GM23338 (cell line): Measurements from ENCODE around the gene CD6. TPM values are rescaled to one million over a fixed set of nuclear protein-coding genes. Genes with fewer than 3 reads are reported as not detected.

Experiments
- ATAC-seq: fragments of 200-7000 bp; cut with Tn5 transposase; 3 replicates; pipeline ENCODE4 v1.9.1; 2020
- DNase-seq: peaks from one replicate; pipeline ENCODE4 v3.0.0-alpha.2; 2015; ENCODE audit warnings: low spot score
- H2AFZ ChIP-seq: fragments of 200-600 bp; sonication (generic); 2 replicates; pipeline ENCODE4 v1.8.0; 2016; ENCODE audit warnings: antibody characterized with exemption, mild to moderate bottlenecking, moderate library complexity
- H3F3A ChIP-seq: fragments of 200-600 bp; sonication (generic); replicated peaks from 2 replicates; pipeline ENCODE4 v1.8.0; 2017; ENCODE audit warnings: antibody characterized with exemption, mixed run types, low read depth
- H3K27ac ChIP-seq: fragments of 200-600 bp; sonication (generic); 2 replicates; pipeline ENCODE4 v1.6.1; 2016; ENCODE audit warnings: low read depth
- H3K27me3 ChIP-seq: fragments of 200-600 bp; sonication (generic); 2 replicates; pipeline ENCODE4 v1.8.0; 2016; ENCODE audit warnings: mild to moderate bottlenecking, mixed run types, moderate library complexity; ENCODE audit not compliant: insufficient read depth
- H3K36me3 ChIP-seq: fragments of 200-600 bp; sonication (generic); 2 replicates; pipeline ENCODE4 v1.8.0; 2016; ENCODE audit warnings: mild to moderate bottlenecking; ENCODE audit not compliant: insufficient read depth
- H3K4me1 ChIP-seq: fragments of 200-600 bp; sonication (generic); 2 replicates; pipeline ENCODE4 v1.8.0; 2016; ENCODE audit warnings: mild to moderate bottlenecking, moderate library complexity; ENCODE audit not compliant: insufficient read depth
- H3K4me2 ChIP-seq: fragments of 200-600 bp; sonication (generic); 2 replicates; pipeline ENCODE4 v1.7.1; 2017; ENCODE audit warnings: mixed run types
- H3K4me3 ChIP-seq: fragments of 200-600 bp; sonication (generic); 2 replicates; pipeline ENCODE4 v1.6.1; 2016; ENCODE audit warnings: mixed run types
- H3K79me2 ChIP-seq: fragments of 200-600 bp; sonication (generic); replicated peaks from 2 replicates; pipeline ENCODE4 v1.8.0; 2017; ENCODE audit warnings: mild to moderate bottlenecking; ENCODE audit not compliant: insufficient read depth
- H3K9me2 ChIP-seq: fragments of 200-600 bp; sonication (generic); 2 replicates; pipeline ENCODE4 v1.8.0; 2017; ENCODE audit not compliant: insufficient read depth
- H4K20me1 ChIP-seq: fragments of 200-600 bp; sonication (generic); replicated peaks from 2 replicates; pipeline ENCODE4 v1.8.0; 2017; ENCODE audit warnings: mild to moderate bottlenecking; ENCODE audit not compliant: insufficient read depth
- H3K27ac Mint-ChIP-seq: 2 replicates; pipeline ENCODE4 v1.8.0; 2020; ENCODE audit warnings: inconsistent platforms, mild to moderate bottlenecking, moderate library complexity, mixed read lengths
- H3K27me3 Mint-ChIP-seq: 3 replicates; pipeline ENCODE4 v1.8.0; 2022; ENCODE audit warnings: low read depth, mild to moderate bottlenecking, moderate library complexity, mixed read lengths, inconsistent platforms; ENCODE audit not compliant: insufficient read depth, poor library complexity
- H3K36me3 Mint-ChIP-seq: 3 replicates; pipeline ENCODE4 v1.8.0; 2021; ENCODE audit warnings: low read depth, mild to moderate bottlenecking, inconsistent platforms, moderate library complexity, mixed read lengths
- H3K4me1 Mint-ChIP-seq: 3 replicates; pipeline ENCODE4 v1.8.0; 2020; ENCODE audit warnings: mild to moderate bottlenecking, inconsistent platforms, mixed read lengths
- H3K4me3 Mint-ChIP-seq: 3 replicates; pipeline ENCODE4 v1.8.0; 2021; ENCODE audit warnings: moderate library complexity, mild to moderate bottlenecking, inconsistent platforms, mixed read lengths
- H3K9me3 Mint-ChIP-seq: 3 replicates; pipeline ENCODE4 v1.8.0; 2020; ENCODE audit warnings: moderate library complexity, mild to moderate bottlenecking, inconsistent platforms, mixed read lengths
- CREB1 ChIP-seq: fragments of 250-450 bp; sonication (Bioruptor Pico); IDR thresholded peaks from 2 replicates; pipeline ENCODE4 v1.5.0; 2020; ENCODE audit warnings: low read depth, mild to moderate bottlenecking, moderate library complexity
- EZH2 ChIP-seq: fragments of 200-600 bp; sonication (generic); IDR thresholded peaks from one replicate; pipeline ENCODE4 v1.8.0; 2017; ENCODE audit warnings: antibody characterized with exemption, mild to moderate bottlenecking, low read depth; ENCODE audit not compliant: unreplicated experiment
- EZH2phosphoT487 ChIP-seq: fragments of 200-600 bp; sonication (generic); IDR thresholded peaks from one replicate; pipeline ENCODE4 v1.8.1; 2018; ENCODE audit warnings: antibody characterized with exemption; ENCODE audit not compliant: unreplicated experiment
- JUNB ChIP-seq: IDR thresholded peaks from one replicate; pipeline ENCODE4 v1.6.1; 2016; ENCODE audit warnings: antibody characterized with exemption; ENCODE audit not compliant: unreplicated experiment
- NANOG ChIP-seq: IDR thresholded peaks from 2 replicates; pipeline ENCODE4 v1.6.1; 2016; ENCODE audit warnings: antibody characterized with exemption, borderline replicate concordance
- POLR2AphosphoS5 ChIP-seq: IDR thresholded peaks from 2 replicates; pipeline ENCODE4 v1.6.1; 2016; ENCODE audit warnings: antibody characterized with exemption, low read depth
- STAT1 ChIP-seq: IDR thresholded peaks from one replicate; pipeline ENCODE4 v1.6.1; 2016; ENCODE audit warnings: antibody characterized with exemption; ENCODE audit not compliant: unreplicated experiment
- ZNF331 ChIP-seq: fragments of 250-450 bp; sonication (Bioruptor Pico); IDR thresholded peaks from 2 replicates; pipeline ENCODE4 v1.5.0; 2020; ENCODE audit warnings: low read depth, mild to moderate bottlenecking, moderate library complexity
- polyA plus RNA-seq: library from polyadenylated mRNA; unstranded; fragments of >200 nt; fragmentation: Nextera tagmentation; extraction: Ambion mirVana; gene quantifications from 2 replicates; pipeline ENCODE4 v1.2.1, GENCODE V29; 2016
- total RNA-seq: library from RNA; depleted of rRNA; stranded (reverse); fragments of >200 nt; shearing (Covaris generic); gene quantifications from 2 replicates; pipeline ENCODE4 v1.2.3, GENCODE V29; 2014
- TF ChIP-seq, protein P1 (sequence below), 2 experiments: fragments of 200-600 bp in 1 of 2; sonication (generic) in 1 of 2; conservative IDR thresholded peaks; 2 replicates each; pipeline versions ENCODE4 v1.5.1 to v1.6.1; 2016 to 2017; ENCODE audit warnings: antibody characterized with exemption in 2 of 2, low read depth in 2 of 2, mild to moderate bottlenecking in 2 of 2, moderate library complexity in 1 of 2
- TF ChIP-seq, protein P2 (sequence below): fragments of 250-450 bp; sonication (Bioruptor Pico); IDR thresholded peaks from 2 replicates; pipeline ENCODE4 v1.5.0; 2020; ENCODE audit warnings: mild to moderate bottlenecking, moderate library complexity

The CD6 gene
- total and polyA plus RNA-seq, 2 experiments from 2014 or later: 0.49 TPM; not detected in 1

DNA sequence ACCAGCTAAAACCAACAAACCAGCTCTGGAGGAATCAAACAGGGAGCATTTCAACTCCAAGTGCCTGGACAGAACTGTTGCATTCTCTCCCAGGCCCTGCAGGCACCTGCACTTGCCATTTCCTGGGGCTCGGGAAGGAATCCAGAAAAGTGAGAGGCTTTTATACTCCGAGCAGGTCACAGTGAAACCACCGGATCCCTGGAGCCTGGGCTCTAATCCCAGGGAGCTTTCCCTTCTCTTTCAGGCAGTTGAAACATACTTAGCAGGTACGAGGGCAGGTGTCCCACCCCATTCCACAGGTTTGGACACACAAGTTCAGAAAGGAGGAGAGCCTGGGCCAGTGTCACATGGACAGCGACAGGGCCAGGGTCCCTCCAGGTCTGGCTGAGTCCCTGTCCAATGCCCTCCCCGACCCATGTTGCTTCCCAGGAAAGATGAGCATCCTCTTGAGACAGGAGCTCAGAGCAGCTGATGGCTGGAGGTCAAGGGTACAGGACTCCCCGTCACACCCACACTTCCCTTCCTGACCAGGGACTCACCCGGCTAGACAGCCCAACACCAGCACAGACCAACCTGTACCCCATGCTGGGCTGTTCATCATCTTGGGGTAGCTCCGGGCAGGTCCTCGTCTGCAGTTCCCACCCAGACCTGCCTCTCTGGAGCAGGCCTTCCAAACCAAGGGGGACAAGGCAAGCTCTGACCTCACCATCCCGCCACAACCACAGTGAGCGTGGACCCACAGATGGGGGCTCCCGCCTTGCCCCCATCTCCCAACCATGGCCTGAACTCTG lies 80.9 kb downstream of the CD6 start:
- H3K9me2 ChIP-seq: no peaks in the 10 kb centered on the region
- ATAC-seq (no peak), DNase-seq (no peak)
- no peak overlapping the region for H2AFZ ChIP-seq
- Mint-ChIP-seq H3K9me3 (no peaks in the 10 kb centered on the region; the same call in 2 of the 3 replicates), H3K4me1 (peaks cover 2% of the 10 kb centered on the region; the same call in 1 of the 3 replicates), H3K27me3 (peaks cover 11% of the 10 kb centered on the region), H3K27ac (no peak overlapping the region), H3K36me3 (no peaks in the 10 kb centered on the region), H3K4me3 (no peak overlapping the region)
- H4K20me1 ChIP-seq: no peaks in the 10 kb centered on the region
- H3F3A ChIP-seq: no peaks in the 10 kb centered on the region
- no peaks in the 10 kb centered on the region for H3K79me2 ChIP-seq
- H3K36me3 ChIP-seq: no peaks in the 10 kb centered on the region
- H3K4me1 ChIP-seq: no peaks in the 10 kb centered on the region
- no peak for TF ChIP-seq EZH2phosphoT487
- no peak for TF ChIP-seq ZNF331 (CRISPR knock-in tag)
- TF ChIP-seq, protein P1, sequence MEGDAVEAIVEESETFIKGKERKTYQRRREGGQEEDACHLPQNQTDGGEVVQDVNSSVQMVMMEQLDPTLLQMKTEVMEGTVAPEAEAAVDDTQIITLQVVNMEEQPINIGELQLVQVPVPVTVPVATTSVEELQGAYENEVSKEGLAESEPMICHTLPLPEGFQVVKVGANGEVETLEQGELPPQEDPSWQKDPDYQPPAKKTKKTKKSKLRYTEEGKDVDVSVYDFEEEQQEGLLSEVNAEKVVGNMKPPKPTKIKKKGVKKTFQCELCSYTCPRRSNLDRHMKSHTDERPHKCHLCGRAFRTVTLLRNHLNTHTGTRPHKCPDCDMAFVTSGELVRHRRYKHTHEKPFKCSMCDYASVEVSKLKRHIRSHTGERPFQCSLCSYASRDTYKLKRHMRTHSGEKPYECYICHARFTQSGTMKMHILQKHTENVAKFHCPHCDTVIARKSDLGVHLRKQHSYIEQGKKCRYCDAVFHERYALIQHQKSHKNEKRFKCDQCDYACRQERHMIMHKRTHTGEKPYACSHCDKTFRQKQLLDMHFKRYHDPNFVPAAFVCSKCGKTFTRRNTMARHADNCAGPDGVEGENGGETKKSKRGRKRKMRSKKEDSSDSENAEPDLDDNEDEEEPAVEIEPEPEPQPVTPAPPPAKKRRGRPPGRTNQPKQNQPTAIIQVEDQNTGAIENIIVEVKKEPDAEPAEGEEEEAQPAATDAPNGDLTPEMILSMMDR (conservative IDR thresholded peaks at IDR 0.05; ENCODE audit: low read depth in 2 of 2): no peak
- no peak overlapping the region for H3K4me2 ChIP-seq
- H3K27me3 ChIP-seq: no peaks in the 10 kb centered on the region
- H3K27ac ChIP-seq: no peak overlapping the region
- H3K4me3 ChIP-seq: no peak overlapping the region

DNA sequence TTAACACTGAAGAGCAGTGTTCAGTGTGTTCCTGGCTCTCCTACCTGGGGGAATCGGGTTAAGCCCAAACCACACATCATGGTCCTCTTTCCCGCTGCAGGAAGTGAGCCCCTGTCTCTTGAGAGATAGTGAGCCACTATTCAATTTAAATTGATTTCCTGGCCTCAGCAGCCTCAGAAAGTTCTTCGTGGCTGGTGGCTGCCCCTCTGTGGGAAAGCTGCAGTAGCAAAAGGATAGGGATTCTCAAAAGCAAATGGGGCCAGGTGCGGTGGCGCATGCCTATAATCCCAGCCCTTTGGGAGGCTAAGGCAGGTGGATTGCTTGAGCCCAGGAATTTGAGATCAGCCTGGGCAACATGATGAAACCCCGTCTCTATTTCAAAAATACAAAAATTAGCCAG lies 81.7 kb downstream of the CD6 start:
- Histone ChIP-seq H3K36me3 (no peaks in the 10 kb centered on the region), H3K9me2 (no peaks in the 10 kb centered on the region), H4K20me1 (no peaks in the 10 kb centered on the region), H3K4me2 (no peak overlapping the region), H3K79me2 (no peaks in the 10 kb centered on the region), H3K27me3 (no peaks in the 10 kb centered on the region), H3K4me3 (no peak overlapping the region), H3F3A (no peaks in the 10 kb centered on the region), H2AFZ (no peak overlapping the region), H3K27ac (no peak overlapping the region), H3K4me1 (no peaks in the 10 kb centered on the region)
- no peak for ATAC-seq
- peaks cover 9% of the 10 kb centered on the region for H3K27me3 Mint-ChIP-seq
- no peak overlapping the region for H3K4me3 Mint-ChIP-seq
- DNase-seq: no peak
- H3K27ac Mint-ChIP-seq: no peak overlapping the region
- no peaks in the 10 kb centered on the region for H3K36me3 Mint-ChIP-seq
- H3K9me3 Mint-ChIP-seq: no peaks in the 10 kb centered on the region; the same call in 2 of the 3 replicates
- H3K4me1 Mint-ChIP-seq: peaks cover 2% of the 10 kb centered on the region; the same call in 1 of the 3 replicates
- TF ChIP-seq EZH2phosphoT487 (no peak), NANOG (no peak), ZNF331 (CRISPR knock-in tag) (no peak), POLR2AphosphoS5 (no peak), EZH2 (no peak), CREB1 (CRISPR knock-in tag) (no peak), STAT1 (no peak), JUNB (no peak)
- TF ChIP-seq, protein P2, sequence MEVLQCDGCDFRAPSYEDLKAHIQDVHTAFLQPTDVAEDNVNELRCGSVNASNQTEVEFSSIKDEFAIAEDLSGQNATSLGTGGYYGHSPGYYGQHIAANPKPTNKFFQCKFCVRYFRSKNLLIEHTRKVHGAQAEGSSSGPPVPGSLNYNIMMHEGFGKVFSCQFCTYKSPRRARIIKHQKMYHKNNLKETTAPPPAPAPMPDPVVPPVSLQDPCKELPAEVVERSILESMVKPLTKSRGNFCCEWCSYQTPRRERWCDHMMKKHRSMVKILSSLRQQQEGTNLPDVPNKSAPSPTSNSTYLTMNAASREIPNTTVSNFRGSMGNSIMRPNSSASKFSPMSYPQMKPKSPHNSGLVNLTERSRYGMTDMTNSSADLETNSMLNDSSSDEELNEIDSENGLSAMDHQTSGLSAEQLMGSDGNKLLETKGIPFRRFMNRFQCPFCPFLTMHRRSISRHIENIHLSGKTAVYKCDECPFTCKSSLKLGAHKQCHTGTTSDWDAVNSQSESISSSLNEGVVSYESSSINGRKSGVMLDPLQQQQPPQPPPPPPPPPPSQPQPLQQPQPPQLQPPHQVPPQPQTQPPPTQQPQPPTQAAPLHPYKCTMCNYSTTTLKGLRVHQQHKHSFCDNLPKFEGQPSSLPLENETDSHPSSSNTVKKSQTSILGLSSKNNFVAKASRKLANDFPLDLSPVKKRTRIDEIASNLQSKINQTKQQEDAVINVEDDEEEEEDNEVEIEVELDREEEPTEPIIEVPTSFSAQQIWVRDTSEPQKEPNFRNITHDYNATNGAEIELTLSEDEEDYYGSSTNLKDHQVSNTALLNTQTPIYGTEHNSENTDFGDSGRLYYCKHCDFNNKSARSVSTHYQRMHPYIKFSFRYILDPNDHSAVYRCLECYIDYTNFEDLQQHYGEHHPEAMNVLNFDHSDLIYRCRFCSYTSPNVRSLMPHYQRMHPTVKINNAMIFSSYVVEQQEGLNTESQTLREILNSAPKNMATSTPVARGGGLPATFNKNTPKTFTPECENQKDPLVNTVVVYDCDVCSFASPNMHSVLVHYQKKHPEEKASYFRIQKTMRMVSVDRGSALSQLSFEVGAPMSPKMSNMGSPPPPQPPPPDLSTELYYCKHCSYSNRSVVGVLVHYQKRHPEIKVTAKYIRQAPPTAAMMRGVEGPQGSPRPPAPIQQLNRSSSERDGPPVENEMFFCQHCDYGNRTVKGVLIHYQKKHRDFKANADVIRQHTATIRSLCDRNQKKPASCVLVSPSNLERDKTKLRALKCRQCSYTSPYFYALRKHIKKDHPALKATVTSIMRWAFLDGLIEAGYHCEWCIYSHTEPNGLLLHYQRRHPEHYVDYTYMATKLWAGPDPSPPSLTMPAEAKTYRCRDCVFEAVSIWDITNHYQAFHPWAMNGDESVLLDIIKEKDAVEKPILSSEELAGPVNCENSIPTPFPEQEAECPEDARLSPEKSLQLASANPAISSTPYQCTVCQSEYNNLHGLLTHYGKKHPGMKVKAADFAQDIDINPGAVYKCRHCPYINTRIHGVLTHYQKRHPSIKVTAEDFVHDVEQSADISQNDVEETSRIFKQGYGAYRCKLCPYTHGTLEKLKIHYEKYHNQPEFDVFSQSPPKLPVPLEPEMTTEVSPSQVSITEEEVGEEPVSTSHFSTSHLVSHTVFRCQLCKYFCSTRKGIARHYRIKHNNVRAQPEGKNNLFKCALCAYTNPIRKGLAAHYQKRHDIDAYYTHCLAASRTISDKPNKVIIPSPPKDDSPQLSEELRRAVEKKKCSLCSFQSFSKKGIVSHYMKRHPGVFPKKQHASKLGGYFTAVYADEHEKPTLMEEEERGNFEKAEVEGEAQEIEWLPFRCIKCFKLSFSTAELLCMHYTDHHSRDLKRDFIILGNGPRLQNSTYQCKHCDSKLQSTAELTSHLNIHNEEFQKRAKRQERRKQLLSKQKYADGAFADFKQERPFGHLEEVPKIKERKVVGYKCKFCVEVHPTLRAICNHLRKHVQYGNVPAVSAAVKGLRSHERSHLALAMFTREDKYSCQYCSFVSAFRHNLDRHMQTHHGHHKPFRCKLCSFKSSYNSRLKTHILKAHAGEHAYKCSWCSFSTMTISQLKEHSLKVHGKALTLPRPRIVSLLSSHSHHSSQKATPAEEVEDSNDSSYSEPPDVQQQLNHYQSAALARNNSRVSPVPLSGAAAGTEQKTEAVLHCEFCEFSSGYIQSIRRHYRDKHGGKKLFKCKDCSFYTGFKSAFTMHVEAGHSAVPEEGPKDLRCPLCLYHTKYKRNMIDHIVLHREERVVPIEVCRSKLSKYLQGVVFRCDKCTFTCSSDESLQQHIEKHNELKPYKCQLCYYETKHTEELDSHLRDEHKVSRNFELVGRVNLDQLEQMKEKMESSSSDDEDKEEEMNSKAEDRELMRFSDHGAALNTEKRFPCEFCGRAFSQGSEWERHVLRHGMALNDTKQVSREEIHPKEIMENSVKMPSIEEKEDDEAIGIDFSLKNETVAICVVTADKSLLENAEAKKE: no peak
- TF ChIP-seq, protein P1 (conservative IDR thresholded peaks at IDR 0.05; ENCODE audit: low read depth in 2 of 2): no peak
